HCT116 (cell line): ENCODE results near the gene ERVV-1. TPM values are rescaled to one million over a fixed set of nuclear protein-coding genes. Genes with fewer than 3 reads are reported as not detected.

Experiments
- ATAC-seq: fragments of 200-7000 bp; cut with Tn5 transposase; 2 replicates; pipeline ENCODE4 v1.9.1; 2020; ENCODE audit warnings: mild to moderate bottlenecking, moderate library complexity
- BruUV-seq: library from RNA; stranded (reverse); fragments of 400-500 nt; replicated peaks from 2 replicates; lab custom pipeline; 2021; lab: Mats Ljungman, UMichigan
- CTCF ChIA-PET: fragments of 300-600 bp; sonication (Branson Sonifier 250); formaldehyde crosslinking; loops from one replicate; lab custom pipeline; 2021; ENCODE audit warnings: antibody characterized with exemption; lab: Charles Lee
- POLR2A ChIA-PET: fragments of 300-600, 350-600 bp; sonication (Branson Sonifier 250); formaldehyde crosslinking; loops from one replicate; lab custom pipeline; 2021; ENCODE audit warnings: antibody characterized with exemption; lab: Charles Lee
- RAD21 ChIA-PET, 2 experiments: fragments of 300-600 bp; sonication (Branson Sonifier 250); formaldehyde crosslinking; loops; one replicate each; lab custom pipeline; 2023; ENCODE audit warnings: low total read pairs in 2 of 2; ENCODE audit not compliant: uncharacterized antibody in 2 of 2, unreplicated experiment in 2 of 2, low non-redundant PET in 1 of 2; lab: Charles Lee
- DNase-seq: peaks from one replicate; pipeline ENCODE4 v3.0.0-alpha.2; 2010; ENCODE audit warnings: low read depth, low spot score
- H2AFZ ChIP-seq: fragments of 200-600 bp; shearing (Covaris generic), sonication (generic); 2 replicates; pipeline ENCODE4 v1.6.1; 2017; ENCODE audit warnings: low read depth, mixed run types, mixed read lengths, antibody characterized with exemption, low read length; ENCODE audit not compliant: poor library complexity, severe bottlenecking
- H3K27ac ChIP-seq: 2 replicates; pipeline ENCODE4 v1.5.1; 2012; ENCODE audit warnings: low read depth, low read length
- H3K27me3 ChIP-seq: fragments of 200-600 bp; sonication (generic); 2 replicates; pipeline ENCODE4 v1.6.1; 2016; ENCODE audit warnings: mixed run types, low read length, mixed read lengths; ENCODE audit not compliant: insufficient read depth
- H3K36me3 ChIP-seq, 2 experiments: fragments of 200-500 bp in 1 of 2; fragments of 200-600 bp in 1 of 2; sonication (Bioruptor generic) in 1 of 2; sonication (generic) in 1 of 2; 2 replicates each; pipeline versions ENCODE4 v1.5.1 to v1.6.1; 2014 to 2016; ENCODE audit warnings: low read length in 2 of 2, inconsistent platforms in 1 of 2, mixed read lengths in 1 of 2, mixed run types in 1 of 2; ENCODE audit not compliant: insufficient read depth in 2 of 2, control insufficient read depth in 1 of 2
- H3K4me1 ChIP-seq, 2 experiments: fragments of 200-600 bp in 1 of 2; sonication (generic) in 1 of 2; 2 replicates each; pipeline versions ENCODE4 v1.5.1 to v1.6.1; 2012 to 2017; ENCODE audit warnings: low read length in 2 of 2, inconsistent platforms in 1 of 2, mild to moderate bottlenecking in 1 of 2, mixed read lengths in 1 of 2, mixed run types in 1 of 2, moderate library complexity in 1 of 2; ENCODE audit not compliant: insufficient read depth in 2 of 2, control insufficient read depth in 1 of 2
- H3K4me2 ChIP-seq: fragments of 200-600 bp; sonication (generic); 2 replicates; pipeline ENCODE4 v1.6.1; 2017; ENCODE audit warnings: mixed run types, low read length, mixed read lengths
- H3K4me3 ChIP-seq, 2 experiments: fragments of 200-600 bp in 1 of 2; sonication (generic) in 1 of 2; replicated peaks in 1 of 2; 2 replicates each; pipeline ENCODE4 v1.5.1; 2011 to 2016; ENCODE audit warnings: low read length in 2 of 2, control low read depth in 1 of 2, low read depth in 1 of 2, mild to moderate bottlenecking in 1 of 2, mixed read lengths in 1 of 2, mixed run types in 1 of 2
- H3K79me2 ChIP-seq: fragments of 200-600 bp; sonication (generic); 2 replicates; pipeline ENCODE4 v1.6.1; 2017; ENCODE audit warnings: mild to moderate bottlenecking, mixed run types, low read length, moderate library complexity, mixed read lengths; ENCODE audit not compliant: insufficient read depth
- H3K9ac ChIP-seq: fragments of 200-600 bp; sonication (generic); 2 replicates; pipeline ENCODE4 v1.6.1; 2016; ENCODE audit warnings: low read length, mixed read lengths
- H3K9me2 ChIP-seq: fragments of 200-600 bp; sonication (generic), shearing (Covaris generic); 2 replicates; pipeline ENCODE4 v1.6.1; 2017; ENCODE audit warnings: mixed run types, mild to moderate bottlenecking, moderate library complexity; ENCODE audit not compliant: insufficient read depth
- H3K9me3 ChIP-seq, 2 experiments: fragments of 200-500 bp in 1 of 2; fragments of 200-600 bp in 1 of 2; sonication (Bioruptor generic) in 1 of 2; sonication (generic) in 1 of 2; 2 replicates each; pipeline ENCODE4 v1.6.1; 2014 to 2017; ENCODE audit warnings: low read length in 2 of 2, mixed read lengths in 2 of 2, inconsistent platforms in 1 of 2, low read depth in 1 of 2, mild to moderate bottlenecking in 1 of 2, mixed run types in 1 of 2, moderate library complexity in 1 of 2; ENCODE audit not compliant: control insufficient read depth in 1 of 2, insufficient read depth in 1 of 2
- H4K20me1 ChIP-seq: fragments of 200-600 bp; sonication (generic), shearing (Covaris generic); 2 replicates; pipeline ENCODE4 v1.6.1; 2017; ENCODE audit warnings: mixed run types, mild to moderate bottlenecking, moderate library complexity; ENCODE audit not compliant: insufficient read depth
- CTCF ChIP-seq, 3 experiments: fragments of 200-600 bp in 1 of 3; sonication (generic) in 1 of 3; IDR thresholded peaks in 2 of 3; conservative IDR thresholded peaks in 1 of 3; 2 replicates each; pipeline ENCODE4 v1.5.1; 2012 to 2017; ENCODE audit warnings: low read depth in 2 of 3, low read length in 2 of 3, antibody characterized with exemption in 1 of 3, borderline replicate concordance in 1 of 3, control low read depth in 1 of 3, mild to moderate bottlenecking in 1 of 3, mixed read lengths in 1 of 3, mixed run types in 1 of 3, moderate library complexity in 1 of 3; ENCODE audit not compliant: insufficient read depth in 1 of 3
- MAX ChIP-seq: IDR thresholded peaks from 2 replicates; pipeline ENCODE4 v1.6.1; 2012
- POLR2AphosphoS5 ChIP-seq: IDR thresholded peaks from 2 replicates; pipeline ENCODE4 v1.6.1; 2011; ENCODE audit warnings: mild to moderate bottlenecking, low read depth, low read length, moderate library complexity
- intact Hi-C: fragments of 100-400 bp; cut with micrococcal nuclease; formaldehyde crosslinking; loops from 2 replicates; pipeline ENCODE4 v1.10.0; 2022
- total RNA-seq: library from RNA; stranded (reverse); gene quantifications from one replicate; pipeline ENCODE4 v1.2.1, GENCODE V29; 2021; ENCODE audit not compliant: unreplicated experiment

ERVV-1 gene
- total RNA-seq, 1 experiment from 2014 or later: not detected

GRCh38 chr19:53047379-53047778 lies 33.7 kb downstream of the ERVV-1 start (continued):
- TF ChIP-seq POLR2AphosphoS5 (no peak), MAX (no peak)

GRCh38 chr19:53055117-53055516 lies 41.4 kb downstream of the ERVV-1 start:
- H3K9me3 ChIP-seq: peaks cover 3 to 7% of the 10 kb centered on the region in 2 experiments; a peak in 1 of 4 replicates

More at GRCh38 chr19:53055117-53055516, 41.4 kb downstream of the ERVV-1 start:
- H3K36me3 ChIP-seq: no peaks in the 10 kb centered on the region
- POLR2A ChIA-PET: no interaction called here
- H3K79me2 ChIP-seq: no peaks in the 10 kb centered on the region
- DNase-seq (no peak), ATAC-seq (no peak)
- no TSS peak for BruUV-seq
- no peak overlapping the region for H2AFZ ChIP-seq
- no peaks in the 10 kb centered on the region for H3K27me3 ChIP-seq
- H3K27ac ChIP-seq: no peak overlapping the region
- H3K4me1 ChIP-seq: no peaks in the 10 kb centered on the region
- H3K4me3 ChIP-seq: no peak overlapping the region
- no peak overlapping the region for H3K4me2 ChIP-seq
- CTCF ChIA-PET: no interaction called here
- H3K9me2 ChIP-seq: no peaks in the 10 kb centered on the region
- H4K20me1 ChIP-seq: no peaks in the 10 kb centered on the region
- intact Hi-C loops: no loop called here
- TF ChIP-seq CTCF (IDR thresholded peaks at IDR 0.05 in 2 of 3, conservative IDR thresholded peaks at IDR 0.05 in 1 of 3; ENCODE audit: borderline replicate concordance in 1 of 3, insufficient read depth in 1 of 3, low read depth in 2 of 3, low read length in 2 of 3): no peak
- H3K9ac ChIP-seq: no peak overlapping the region
- RAD21 ChIA-PET: no interaction called here
